Measurements from ENCODE around the gene UNC5A. TPM values are rescaled to one million over a fixed set of nuclear protein-coding genes. Genes with fewer than 3 reads are reported as not detected.

The UNC5A gene
- total RNA-seq, 6 experiments from 2014 or later = not detected

DNA sequence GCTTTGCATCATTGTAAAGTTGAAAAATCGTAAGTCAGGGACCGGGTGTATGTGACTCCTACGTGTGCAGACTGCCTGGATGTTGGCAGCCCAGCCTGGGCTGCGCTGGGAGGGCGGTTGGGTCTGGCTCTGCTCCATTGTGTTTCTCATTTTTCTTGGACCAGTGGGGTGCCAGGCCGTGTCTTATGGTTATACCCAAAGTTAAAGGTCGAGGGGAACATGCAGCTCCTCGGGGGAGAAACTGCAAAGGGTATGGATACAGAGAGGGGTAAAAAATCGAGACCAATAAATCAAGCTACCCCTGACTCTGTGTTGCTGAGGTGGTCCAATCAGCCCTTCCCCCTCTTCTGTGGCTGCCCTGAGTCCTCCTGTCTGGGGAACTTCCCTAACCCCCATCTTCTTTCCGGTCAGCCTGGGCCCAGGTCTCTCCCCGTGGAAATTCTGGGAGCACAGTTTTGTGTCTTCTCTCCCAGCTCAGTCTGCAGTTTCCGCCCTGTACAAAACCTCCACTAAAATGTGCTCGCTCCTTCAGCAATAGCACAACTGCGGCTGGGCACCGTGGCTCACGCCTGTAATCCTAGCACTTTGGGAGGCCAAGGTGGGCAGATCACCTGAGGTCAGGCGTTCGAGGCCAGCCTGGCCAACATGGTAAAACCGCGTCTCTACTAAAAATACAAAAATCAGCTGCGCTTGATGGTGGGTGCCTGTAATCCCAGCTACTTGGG lies 34.1 kb upstream of the UNC5A start:
- ATAC-seq = no peak
- Histone ChIP-seq H3K36me3 (no peaks in the 10 kb centered on the region), H3K4me1 (no peaks in the 10 kb centered on the region), H3K4me3 (no peak overlapping the region), H3K27me3 (no peaks in the 10 kb centered on the region), H3K27ac (no peak overlapping the region), H3K9me3 (no peaks in the 10 kb centered on the region)
- 49% methylated on average over 9 of the region's 21 CpGs for WGBS (ENCODE audit: insufficient coverage, low coverage, low lambda C conversion rate, missing lambda C conversion rate)
- no peak for TF ChIP-seq POLR2A (IDR thresholded peaks at IDR 0.05)
- TF ChIP-seq, protein P1, sequence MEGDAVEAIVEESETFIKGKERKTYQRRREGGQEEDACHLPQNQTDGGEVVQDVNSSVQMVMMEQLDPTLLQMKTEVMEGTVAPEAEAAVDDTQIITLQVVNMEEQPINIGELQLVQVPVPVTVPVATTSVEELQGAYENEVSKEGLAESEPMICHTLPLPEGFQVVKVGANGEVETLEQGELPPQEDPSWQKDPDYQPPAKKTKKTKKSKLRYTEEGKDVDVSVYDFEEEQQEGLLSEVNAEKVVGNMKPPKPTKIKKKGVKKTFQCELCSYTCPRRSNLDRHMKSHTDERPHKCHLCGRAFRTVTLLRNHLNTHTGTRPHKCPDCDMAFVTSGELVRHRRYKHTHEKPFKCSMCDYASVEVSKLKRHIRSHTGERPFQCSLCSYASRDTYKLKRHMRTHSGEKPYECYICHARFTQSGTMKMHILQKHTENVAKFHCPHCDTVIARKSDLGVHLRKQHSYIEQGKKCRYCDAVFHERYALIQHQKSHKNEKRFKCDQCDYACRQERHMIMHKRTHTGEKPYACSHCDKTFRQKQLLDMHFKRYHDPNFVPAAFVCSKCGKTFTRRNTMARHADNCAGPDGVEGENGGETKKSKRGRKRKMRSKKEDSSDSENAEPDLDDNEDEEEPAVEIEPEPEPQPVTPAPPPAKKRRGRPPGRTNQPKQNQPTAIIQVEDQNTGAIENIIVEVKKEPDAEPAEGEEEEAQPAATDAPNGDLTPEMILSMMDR (IDR thresholded peaks at IDR 0.05) = no peak
- intact Hi-C loops (cut with DNase I) = no loop called here
- DNase-seq = peak in 2 of 3 donors; percentile 10 to 15

DNA sequence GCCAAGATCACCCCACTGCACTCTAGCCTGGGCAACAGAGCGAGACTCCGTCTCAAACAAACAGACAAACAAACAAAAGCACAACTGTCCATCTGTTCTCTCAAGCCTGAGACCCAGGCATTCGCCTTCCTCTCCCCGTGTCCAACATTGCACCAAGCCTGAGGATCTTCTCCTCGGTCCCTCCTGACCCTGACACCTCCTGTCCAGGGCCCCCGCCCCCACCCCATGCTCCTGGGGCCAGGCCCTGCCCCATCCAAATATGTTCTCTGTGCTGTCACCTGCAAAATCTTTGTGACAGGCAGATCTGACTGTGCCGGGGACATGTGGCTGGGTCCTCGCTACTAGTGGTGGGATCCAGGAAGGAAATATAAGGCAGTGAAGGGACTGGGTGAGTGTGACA lies 33.4 kb upstream of the UNC5A start:
- Histone ChIP-seq H3K4me1 (no peaks in the 10 kb centered on the region), H3K27me3 (no peaks in the 10 kb centered on the region), H3K27ac (no peak overlapping the region), H3K4me3 (no peak overlapping the region), H3K36me3 (no peaks in the 10 kb centered on the region), H3K9me3 (no peaks in the 10 kb centered on the region)
- TF ChIP-seq, protein P1 (IDR thresholded peaks at IDR 0.05) = no peak
- no peak for TF ChIP-seq POLR2A (IDR thresholded peaks at IDR 0.05)
- ATAC-seq (no peak), DNase-seq (peak in 1 of 3 donors; percentile 17)
- intact Hi-C loops (cut with DNase I) = no loop called here
- WGBS (ENCODE audit: insufficient coverage, low coverage, low lambda C conversion rate, missing lambda C conversion rate) = 50% methylated on average over 3 of the region's 8 CpGs

DNA sequence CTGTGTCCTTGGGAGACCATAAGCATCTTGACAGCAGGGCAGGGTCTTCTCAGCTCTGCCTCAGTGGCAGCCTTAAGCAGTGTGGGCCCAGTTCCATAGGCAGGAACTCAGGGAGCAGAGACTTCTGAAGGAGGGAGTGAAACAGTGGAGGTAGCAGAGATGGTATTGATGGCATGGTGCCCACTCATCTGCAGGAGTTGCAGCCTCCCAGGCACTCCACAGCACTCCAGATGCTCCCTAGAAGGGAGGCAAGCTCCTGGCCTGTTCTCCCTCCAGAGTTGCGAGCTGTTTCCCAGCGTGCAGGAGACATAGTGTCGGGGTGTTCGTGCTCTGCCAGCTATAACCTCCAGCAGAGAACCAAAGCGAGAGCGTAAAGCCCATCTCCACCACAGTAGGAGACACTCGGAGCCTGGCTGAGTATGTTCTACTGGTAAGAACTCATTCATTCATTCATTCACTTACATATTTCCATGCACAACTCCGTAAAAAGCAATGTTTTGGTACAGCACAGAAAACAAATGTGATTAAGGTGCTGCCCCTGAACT lies 31.4 kb upstream of the UNC5A start:
- Histone ChIP-seq H3K27ac (no peak overlapping the region), H3K36me3 (no peaks in the 10 kb centered on the region), H3K4me1 (no peaks in the 10 kb centered on the region), H3K4me3 (no peak overlapping the region), H3K9me3 (no peaks in the 10 kb centered on the region), H3K27me3 (no peaks in the 10 kb centered on the region)
- ATAC-seq (no peak), DNase-seq (peak in 2 of 3 donors; percentile 12 to 23)
- intact Hi-C loops (cut with DNase I) = no loop called here
- 87% methylated on average over 8 of the region's 8 CpGs for WGBS (ENCODE audit: insufficient coverage, low coverage, low lambda C conversion rate, missing lambda C conversion rate)
- TF ChIP-seq, protein P1 (IDR thresholded peaks at IDR 0.05) = no peak
- TF ChIP-seq POLR2A (IDR thresholded peaks at IDR 0.05) = no peak

DNA sequence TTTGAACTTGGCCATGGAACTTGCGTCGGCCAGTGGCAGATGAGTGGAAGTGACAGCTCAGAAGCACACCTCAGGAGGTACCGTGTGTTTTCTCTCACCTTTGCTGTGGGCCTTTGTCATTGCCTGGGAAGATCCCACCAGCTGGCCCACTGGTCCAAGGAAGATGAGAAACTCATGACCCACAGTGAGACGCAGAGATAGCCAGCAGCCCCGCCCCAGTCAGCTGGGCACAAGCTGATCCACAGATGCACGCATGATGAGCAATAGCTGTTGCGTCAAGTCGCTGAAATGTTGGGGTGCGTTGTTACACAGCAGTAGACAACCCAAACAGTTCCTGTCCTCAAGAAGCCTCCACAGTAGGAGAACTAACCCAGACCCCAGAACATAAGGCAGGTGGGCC lies 30.8 kb upstream of the UNC5A start:
- H3K4me3 ChIP-seq = no peak overlapping the region
- H3K9me3 ChIP-seq = no peaks in the 10 kb centered on the region
- WGBS (ENCODE audit: insufficient coverage, low coverage, low lambda C conversion rate, missing lambda C conversion rate) = 43% methylated on average over 3 of the region's 9 CpGs
- TF ChIP-seq, protein P1 (IDR thresholded peaks at IDR 0.05) = no peak
- no peak for TF ChIP-seq POLR2A (IDR thresholded peaks at IDR 0.05)
- H3K4me1 ChIP-seq = no peaks in the 10 kb centered on the region
- ATAC-seq (no peak), DNase-seq (peak in 2 of 3 donors; percentile 17 to 34)
- no peak overlapping the region for H3K27ac ChIP-seq
- no peaks in the 10 kb centered on the region for H3K36me3 ChIP-seq
- intact Hi-C loops (cut with DNase I) = no loop called here
- H3K27me3 ChIP-seq = no peaks in the 10 kb centered on the region
